ENCODE measurements around the gene PEPD. TPM values are rescaled to one million over a fixed set of nuclear protein-coding genes. Genes with fewer than 3 reads are reported as not detected.

Gene PEPD
- total RNA-seq: 48.2 and 52.7 TPM in 2 replicates

DNA sequence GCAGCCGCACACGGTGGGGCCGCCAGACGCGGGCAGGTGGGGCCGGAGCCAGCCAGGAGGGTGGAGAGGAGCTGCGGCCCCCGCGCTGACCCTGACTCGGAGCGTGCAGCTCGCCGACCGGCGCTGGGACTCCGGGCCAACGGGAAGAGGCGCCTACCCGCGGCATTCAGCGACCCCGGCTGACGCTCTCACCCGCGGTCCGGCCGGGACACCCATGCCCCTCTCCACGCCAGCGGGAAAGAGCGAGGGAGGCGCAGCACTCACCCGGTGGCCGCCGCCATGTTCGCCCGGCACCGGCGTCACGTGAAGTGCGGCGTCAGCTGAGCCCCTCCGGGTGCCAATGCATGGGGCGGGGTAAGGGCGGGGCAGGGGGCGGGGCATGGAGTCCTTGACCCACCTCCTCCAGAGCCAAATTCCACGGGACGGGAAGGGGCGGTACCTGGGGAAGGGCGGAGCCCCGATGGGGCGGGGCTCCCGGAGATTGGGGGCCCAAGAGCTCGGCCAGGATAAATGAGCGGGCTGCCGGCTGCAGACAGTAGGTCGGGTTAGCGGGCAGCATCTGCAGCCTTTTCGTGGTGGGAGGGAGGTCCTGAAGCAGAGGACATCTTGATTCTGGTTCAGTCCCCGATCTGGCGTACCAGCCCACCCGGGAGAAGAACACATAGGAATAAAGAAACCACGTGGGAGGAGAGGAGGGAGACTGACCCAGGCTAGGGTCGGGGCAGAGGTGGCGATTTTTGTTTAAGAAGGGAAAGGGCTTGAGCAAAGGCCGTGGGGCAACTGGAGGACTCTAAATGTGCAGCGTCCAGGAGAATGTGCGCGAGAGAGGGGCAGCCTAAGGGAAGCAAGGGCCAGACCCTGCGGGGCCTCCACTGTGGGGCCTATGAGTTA, at the start of gene PEPD:
Gene PEPD (minus strand): TSS at position 312 of the 891 bp plus-strand sequence. CDS start 31 bp downstream, at position 281.

DNA sequence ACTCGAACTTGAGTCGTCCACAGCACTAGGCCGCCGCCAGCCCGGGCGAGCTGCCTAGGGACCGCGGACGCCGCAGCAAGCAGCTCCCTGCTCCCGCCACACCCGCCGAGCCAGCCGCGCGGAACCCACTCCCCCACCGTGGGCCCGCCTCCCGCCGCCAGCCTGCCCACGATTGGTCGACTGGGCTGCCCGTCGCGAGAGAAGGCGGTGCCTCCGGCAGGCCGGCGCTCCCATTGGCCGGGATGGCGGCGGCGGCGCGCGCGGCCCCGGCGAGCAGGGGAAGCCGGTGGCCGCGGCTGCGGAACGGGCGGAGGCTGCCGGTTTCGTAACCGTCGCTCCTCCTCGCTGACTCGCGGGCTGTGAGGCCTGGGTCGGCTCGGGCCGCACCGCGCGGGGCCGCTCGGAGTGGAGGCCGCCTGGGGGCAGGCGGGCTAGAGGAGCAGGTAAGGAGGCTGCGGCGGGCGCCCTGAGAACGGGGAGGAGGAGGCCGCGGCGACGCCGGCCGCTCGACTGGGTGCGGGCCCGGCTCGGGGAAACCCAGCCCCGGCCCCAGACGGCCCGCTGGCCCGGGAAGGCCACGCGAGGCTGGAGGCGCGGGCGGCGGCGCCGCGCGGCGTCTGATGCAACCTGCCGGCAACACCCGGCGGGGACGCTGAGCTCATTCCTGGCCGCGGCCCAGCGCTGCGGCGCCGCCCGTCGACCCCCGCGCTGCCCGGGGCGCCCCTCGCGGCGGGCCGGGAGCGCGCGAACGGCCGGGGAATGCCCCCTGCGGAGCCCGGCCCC, 147.9 kb downstream of the PEPD start, which contains the start of gene CEBPG:
Gene CEBPG (plus strand): TSS at position 257 of the 783 bp plus-strand sequence. CDS start 5,531 bp downstream, outside the sequence.

Other genes starting within 250 kb of the PEPD start
- under 0.01 and 0.28 TPM in 2 replicates for gene CEBPA, start 219.3 kb downstream of the PEPD start, total RNA-seq
- 22.3 and 30.7 TPM in 2 replicates for gene CEBPG, start 148.1 kb downstream of the PEPD start, total RNA-seq
- 0.19 TPM in 1 of 2 replicates, not detected in the other for gene CHST8, start 100.2 kb upstream of the PEPD start, total RNA-seq